Measurements from ENCODE around the gene ALDH18A1.

Gene ALDH18A1

DNA sequence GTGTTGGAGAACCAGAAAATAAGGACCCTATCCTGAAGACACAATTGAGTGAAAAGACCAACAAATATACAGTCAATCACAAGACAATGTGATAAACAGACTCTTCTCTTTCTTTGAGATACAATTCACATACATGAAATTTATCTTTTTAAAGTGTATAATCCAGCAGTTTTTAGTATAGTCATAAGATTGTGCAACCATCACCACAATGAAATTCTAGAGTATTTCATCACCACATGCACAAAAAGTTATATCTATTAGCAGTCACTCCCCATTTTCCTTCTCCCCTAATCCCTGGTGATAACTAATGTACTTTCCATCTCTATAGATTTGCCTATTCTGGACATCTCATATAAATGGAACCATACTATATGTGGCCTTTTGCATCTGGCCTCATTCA is 87.1 kb downstream of the ALDH18A1 start:
- DNase-seq (ENCODE audit: low read depth in 1 of 2, low spot score in 1 of 2), result no peak
- H3K27me3 ChIP-seq (ENCODE audit: insufficient read depth, poor library complexity, severe bottlenecking), result peaks cover 2% of the 10 kb centered on the region
- TF ChIP-seq, protein P1, sequence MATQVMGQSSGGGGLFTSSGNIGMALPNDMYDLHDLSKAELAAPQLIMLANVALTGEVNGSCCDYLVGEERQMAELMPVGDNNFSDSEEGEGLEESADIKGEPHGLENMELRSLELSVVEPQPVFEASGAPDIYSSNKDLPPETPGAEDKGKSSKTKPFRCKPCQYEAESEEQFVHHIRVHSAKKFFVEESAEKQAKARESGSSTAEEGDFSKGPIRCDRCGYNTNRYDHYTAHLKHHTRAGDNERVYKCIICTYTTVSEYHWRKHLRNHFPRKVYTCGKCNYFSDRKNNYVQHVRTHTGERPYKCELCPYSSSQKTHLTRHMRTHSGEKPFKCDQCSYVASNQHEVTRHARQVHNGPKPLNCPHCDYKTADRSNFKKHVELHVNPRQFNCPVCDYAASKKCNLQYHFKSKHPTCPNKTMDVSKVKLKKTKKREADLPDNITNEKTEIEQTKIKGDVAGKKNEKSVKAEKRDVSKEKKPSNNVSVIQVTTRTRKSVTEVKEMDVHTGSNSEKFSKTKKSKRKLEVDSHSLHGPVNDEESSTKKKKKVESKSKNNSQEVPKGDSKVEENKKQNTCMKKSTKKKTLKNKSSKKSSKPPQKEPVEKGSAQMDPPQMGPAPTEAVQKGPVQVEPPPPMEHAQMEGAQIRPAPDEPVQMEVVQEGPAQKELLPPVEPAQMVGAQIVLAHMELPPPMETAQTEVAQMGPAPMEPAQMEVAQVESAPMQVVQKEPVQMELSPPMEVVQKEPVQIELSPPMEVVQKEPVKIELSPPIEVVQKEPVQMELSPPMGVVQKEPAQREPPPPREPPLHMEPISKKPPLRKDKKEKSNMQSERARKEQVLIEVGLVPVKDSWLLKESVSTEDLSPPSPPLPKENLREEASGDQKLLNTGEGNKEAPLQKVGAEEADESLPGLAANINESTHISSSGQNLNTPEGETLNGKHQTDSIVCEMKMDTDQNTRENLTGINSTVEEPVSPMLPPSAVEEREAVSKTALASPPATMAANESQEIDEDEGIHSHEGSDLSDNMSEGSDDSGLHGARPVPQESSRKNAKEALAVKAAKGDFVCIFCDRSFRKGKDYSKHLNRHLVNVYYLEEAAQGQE (IDR thresholded peaks at IDR 0.05; ENCODE audit: insufficient replicate concordance, low read depth), result no peak
- no peak for TF ChIP-seq SPI1 (IDR thresholded peaks at IDR 0.05; ENCODE audit: borderline replicate concordance, low read depth)
- TF ChIP-seq GABPA (IDR thresholded peaks at IDR 0.05; ENCODE audit: low read depth), result no peak
- TF ChIP-seq, protein P2, sequence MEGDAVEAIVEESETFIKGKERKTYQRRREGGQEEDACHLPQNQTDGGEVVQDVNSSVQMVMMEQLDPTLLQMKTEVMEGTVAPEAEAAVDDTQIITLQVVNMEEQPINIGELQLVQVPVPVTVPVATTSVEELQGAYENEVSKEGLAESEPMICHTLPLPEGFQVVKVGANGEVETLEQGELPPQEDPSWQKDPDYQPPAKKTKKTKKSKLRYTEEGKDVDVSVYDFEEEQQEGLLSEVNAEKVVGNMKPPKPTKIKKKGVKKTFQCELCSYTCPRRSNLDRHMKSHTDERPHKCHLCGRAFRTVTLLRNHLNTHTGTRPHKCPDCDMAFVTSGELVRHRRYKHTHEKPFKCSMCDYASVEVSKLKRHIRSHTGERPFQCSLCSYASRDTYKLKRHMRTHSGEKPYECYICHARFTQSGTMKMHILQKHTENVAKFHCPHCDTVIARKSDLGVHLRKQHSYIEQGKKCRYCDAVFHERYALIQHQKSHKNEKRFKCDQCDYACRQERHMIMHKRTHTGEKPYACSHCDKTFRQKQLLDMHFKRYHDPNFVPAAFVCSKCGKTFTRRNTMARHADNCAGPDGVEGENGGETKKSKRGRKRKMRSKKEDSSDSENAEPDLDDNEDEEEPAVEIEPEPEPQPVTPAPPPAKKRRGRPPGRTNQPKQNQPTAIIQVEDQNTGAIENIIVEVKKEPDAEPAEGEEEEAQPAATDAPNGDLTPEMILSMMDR (IDR thresholded peaks at IDR 0.05; ENCODE audit: insufficient read depth, low read length), result no peak
- TF ChIP-seq POLR2AphosphoS5 (IDR thresholded peaks at IDR 0.05; ENCODE audit: low read depth), result no peak
- no peak overlapping the region for H3K4me3 ChIP-seq (replicated peaks; ENCODE audit: insufficient read depth, low read length)
- no peak overlapping the region for H3K27ac ChIP-seq (replicated peaks)

DNA sequence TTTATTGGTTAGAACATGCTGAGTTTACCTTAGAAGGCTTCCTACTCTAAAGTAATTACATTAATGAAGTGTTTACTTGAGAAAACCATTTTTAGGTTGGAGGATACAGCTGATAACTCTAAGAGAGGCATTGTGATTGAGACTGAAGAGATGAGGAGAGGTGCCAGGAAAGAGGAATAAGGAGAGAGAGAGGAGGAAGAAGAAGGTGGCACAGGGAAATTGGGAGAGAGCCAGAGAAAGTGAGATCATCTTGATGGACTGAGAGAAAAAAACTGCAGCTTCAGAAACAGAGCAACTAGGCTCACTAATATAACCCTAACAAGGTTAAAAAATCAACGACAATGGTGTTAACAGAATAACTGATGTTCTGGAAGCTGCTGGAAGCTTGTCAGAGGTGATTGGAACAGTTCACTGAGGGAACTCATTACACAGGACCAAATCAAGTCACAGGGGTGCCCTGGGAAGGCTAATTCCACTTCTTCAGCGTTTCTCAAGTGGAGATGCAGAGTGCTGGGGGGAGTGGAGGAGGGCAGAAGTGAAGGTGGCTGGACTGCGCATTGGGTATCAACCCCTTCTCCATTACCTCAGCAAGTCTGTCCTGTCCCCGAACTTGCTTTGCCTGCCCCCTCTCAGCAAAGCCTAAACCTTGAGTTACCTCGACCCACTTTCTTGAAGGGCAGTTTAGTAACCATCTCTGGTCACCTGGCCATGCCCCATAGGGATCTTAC is 88.4 kb downstream of the ALDH18A1 start:
- no peak for DNase-seq (ENCODE audit: low read depth in 1 of 2, low spot score in 1 of 2)
- Histone ChIP-seq H3K4me3 (replicated peaks; ENCODE audit: insufficient read depth, low read length) (no peak overlapping the region), H3K27me3 (ENCODE audit: insufficient read depth, poor library complexity, severe bottlenecking) (no peaks in the 10 kb centered on the region), H3K27ac (replicated peaks) (no peak overlapping the region)
- TF ChIP-seq SPI1 (IDR thresholded peaks at IDR 0.05; ENCODE audit: borderline replicate concordance, low read depth) (no peak), POLR2AphosphoS5 (IDR thresholded peaks at IDR 0.05; ENCODE audit: low read depth) (no peak), GABPA (IDR thresholded peaks at IDR 0.05; ENCODE audit: low read depth) (no peak)
- TF ChIP-seq, protein P1 (IDR thresholded peaks at IDR 0.05; ENCODE audit: insufficient replicate concordance, low read depth), result no peak
- TF ChIP-seq, protein P2 (IDR thresholded peaks at IDR 0.05; ENCODE audit: insufficient read depth, low read length), result no peak

DNA sequence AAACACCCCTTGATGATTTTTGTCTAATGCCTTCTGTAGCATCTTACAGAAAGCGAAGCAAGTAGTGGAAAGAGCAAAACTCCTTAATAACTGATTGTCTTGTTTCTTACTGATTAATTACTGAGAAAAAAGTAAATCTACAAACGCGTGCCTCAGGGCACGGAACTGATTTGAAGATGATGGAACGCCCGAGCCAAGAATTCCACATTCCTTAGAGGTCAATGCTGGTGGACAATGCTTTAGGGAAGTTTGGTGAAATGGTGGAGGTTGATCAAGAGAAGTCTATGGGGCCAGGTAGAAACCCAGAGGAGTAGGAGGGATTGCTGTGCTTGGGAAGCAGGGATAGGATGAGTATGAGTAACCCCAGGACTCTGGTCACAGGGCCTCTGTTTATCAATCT is 90.4 kb downstream of the ALDH18A1 start:
- TF ChIP-seq, protein P1 (IDR thresholded peaks at IDR 0.05; ENCODE audit: insufficient replicate concordance, low read depth), result no peak
- no peak for TF ChIP-seq POLR2AphosphoS5 (IDR thresholded peaks at IDR 0.05; ENCODE audit: low read depth)
- TF ChIP-seq, protein P2 (IDR thresholded peaks at IDR 0.05; ENCODE audit: insufficient read depth, low read length), result no peak
- TF ChIP-seq SPI1 (IDR thresholded peaks at IDR 0.05; ENCODE audit: borderline replicate concordance, low read depth), result no peak
- TF ChIP-seq GABPA (IDR thresholded peaks at IDR 0.05; ENCODE audit: low read depth), result no peak
- no peak overlapping the region for H3K27ac ChIP-seq (replicated peaks)
- no peak for DNase-seq (ENCODE audit: low read depth in 1 of 2, low spot score in 1 of 2)
- H3K27me3 ChIP-seq (ENCODE audit: insufficient read depth, poor library complexity, severe bottlenecking), result no peaks in the 10 kb centered on the region
- no peak overlapping the region for H3K4me3 ChIP-seq (replicated peaks; ENCODE audit: insufficient read depth, low read length)

All from HL-60 (cell line).